ENCODE data around the gene SIPA1. TPM values are rescaled to one million over a fixed set of nuclear protein-coding genes. Genes with fewer than 3 reads are reported as not detected.

SIPA1 gene
- total RNA-seq, 2 donors from 2014 or later, result 39.9 to 46.8 TPM

DNA sequence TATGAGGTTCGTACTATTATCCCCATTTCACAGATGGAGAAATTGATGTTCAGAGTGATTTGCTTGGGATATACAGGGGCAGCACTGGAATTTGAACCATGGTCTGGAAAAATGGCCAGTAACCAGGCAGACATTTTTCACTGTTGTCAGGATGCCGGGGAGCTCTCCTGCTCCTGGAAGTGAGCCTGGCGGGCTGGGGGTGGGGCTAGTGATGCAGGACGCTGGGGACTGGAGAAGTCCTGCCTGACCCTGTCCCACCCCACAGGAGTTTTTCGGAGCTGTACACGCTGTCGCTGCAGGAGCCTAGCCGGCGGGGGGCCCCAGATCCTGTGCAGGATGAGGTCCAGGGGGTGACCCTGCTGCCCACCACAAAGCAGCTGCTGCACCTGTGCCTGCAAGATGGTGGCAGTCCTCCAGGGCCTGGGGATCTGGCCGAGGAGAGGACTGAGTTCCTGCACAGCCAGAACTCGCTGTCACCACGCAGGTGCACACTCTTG, 11.1 kb downstream of the SIPA1 start:
- Histone ChIP-seq H3K4me3 (ENCODE audit: low read length) (no peak overlapping the region), H3K9ac (ENCODE audit: extremely low read depth, low read length, poor library complexity, severe bottlenecking) (no peak overlapping the region), H3K4me1 (ENCODE audit: control insufficient read depth, insufficient read depth, low read length) (no peaks in the 10 kb centered on the region), H3K27me3 (ENCODE audit: control insufficient read depth, insufficient read depth, low read length, poor library complexity, severe bottlenecking) (no peaks in the 10 kb centered on the region), H3K9me3 (ENCODE audit: control insufficient read depth, low read length) (no peaks in the 10 kb centered on the region), H3K27ac (ENCODE audit: low read depth, low read length) (no peak overlapping the region), H3K36me3 (ENCODE audit: control insufficient read depth, insufficient read depth, low read length) (peaks cover 16% of the 10 kb centered on the region)
- Mint-ChIP-seq H3K4me3 (no peak overlapping the region), H3K36me3 (ENCODE audit: low read depth) (peaks cover 5% of the 10 kb centered on the region), H3K4me1 (peaks cover 15% of the 10 kb centered on the region), H3K27ac (no peak overlapping the region), H3K27me3 (ENCODE audit: insufficient read depth) (peaks cover 16% of the 10 kb centered on the region), H3K9me3 (no peaks in the 10 kb centered on the region)
- 93 to 97% methylated on average over 6 to 12 of the region's 12 CpGs for WGBS, 2 experiments (ENCODE audit: insufficient coverage in 1 of 2, insufficient read length in 1 of 2)
- peak; percentile 44 for DNase-seq
- no peak for TF ChIP-seq CTCF (conservative IDR thresholded peaks at IDR 0.05)

DNA sequence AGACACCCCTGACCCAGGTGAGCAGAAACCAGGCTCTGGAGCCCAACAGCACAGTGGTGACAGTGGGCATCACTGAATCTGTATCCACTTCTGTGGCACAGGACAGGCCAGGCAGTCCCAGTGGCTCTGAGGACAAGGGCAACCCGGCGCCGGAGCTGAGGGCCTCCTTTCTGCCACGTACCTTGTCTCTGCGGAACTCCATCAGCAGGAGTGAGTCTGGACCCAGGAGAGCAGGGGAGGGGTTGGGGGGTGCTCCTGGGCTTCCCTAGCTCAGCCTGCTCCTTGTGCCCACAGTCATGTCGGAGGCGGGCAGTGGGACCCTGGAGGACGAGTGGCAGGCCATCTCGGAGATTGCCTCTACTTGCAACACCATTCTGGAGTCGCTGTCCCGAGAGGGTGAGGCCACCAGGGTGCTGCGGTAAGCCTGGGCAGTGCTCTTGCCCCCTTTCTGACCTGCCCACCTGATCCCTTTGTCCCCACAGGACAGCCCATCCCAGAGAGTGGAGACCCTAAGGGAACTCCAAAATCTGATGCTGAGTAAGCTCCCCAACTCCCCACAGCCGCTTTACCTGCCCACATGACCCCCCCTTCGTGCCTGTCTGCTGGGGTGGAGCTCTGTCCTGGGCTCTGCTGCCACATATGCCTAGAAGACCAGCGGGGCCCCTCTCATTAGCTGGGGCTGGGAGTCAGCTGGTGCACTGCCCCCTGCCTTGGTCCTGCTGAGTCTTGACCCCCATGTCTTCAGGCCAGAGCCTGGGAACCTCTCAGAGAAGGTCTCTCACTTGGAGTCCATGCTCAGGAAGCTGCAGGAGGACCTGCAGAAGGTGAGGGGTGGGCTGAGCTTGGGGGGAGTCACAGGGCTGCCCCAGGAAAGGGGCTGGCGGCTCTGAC, 12.0 kb downstream of the SIPA1 start:
- Histone ChIP-seq H3K9me3 (ENCODE audit: control insufficient read depth, low read length) (no peaks in the 10 kb centered on the region), H3K27ac (ENCODE audit: low read depth, low read length) (no peak overlapping the region), H3K9ac (ENCODE audit: extremely low read depth, low read length, poor library complexity, severe bottlenecking) (no peak overlapping the region), H3K4me3 (ENCODE audit: low read length) (no peak overlapping the region), H3K4me1 (ENCODE audit: control insufficient read depth, insufficient read depth, low read length) (no peaks in the 10 kb centered on the region), H3K27me3 (ENCODE audit: control insufficient read depth, insufficient read depth, low read length, poor library complexity, severe bottlenecking) (no peaks in the 10 kb centered on the region), H3K36me3 (ENCODE audit: control insufficient read depth, insufficient read depth, low read length) (peaks cover 22% of the 10 kb centered on the region)
- Mint-ChIP-seq H3K27me3 (ENCODE audit: insufficient read depth) (peaks cover 13% of the 10 kb centered on the region), H3K27ac (no peak overlapping the region), H3K36me3 (ENCODE audit: low read depth) (peaks cover 8% of the 10 kb centered on the region), H3K4me1 (peaks cover 15% of the 10 kb centered on the region), H3K4me3 (no peak overlapping the region), H3K9me3 (no peaks in the 10 kb centered on the region)
- TF ChIP-seq CTCF (conservative IDR thresholded peaks at IDR 0.05), result no peak
- DNase-seq, result peak; percentile 44
- WGBS, 2 experiments (ENCODE audit: insufficient coverage in 1 of 2, insufficient read length in 1 of 2), result 92 to 95% methylated on average over 11 to 16 of the region's 16 CpGs

GRCh38 chr11:65650547-65651338, 12.8 kb downstream of the SIPA1 start:
- H3K36me3 ChIP-seq (ENCODE audit: control insufficient read depth, insufficient read depth, low read length), result peaks cover 31% of the 10 kb centered on the region
- H3K36me3 Mint-ChIP-seq (ENCODE audit: low read depth), result peaks cover 16% of the 10 kb centered on the region
- TF ChIP-seq CTCF (conservative IDR thresholded peaks at IDR 0.05), result no peak
- no peaks in the 10 kb centered on the region for H3K9me3 Mint-ChIP-seq
- H3K27ac Mint-ChIP-seq, result no peak overlapping the region
- DNase-seq, result peak; percentile 63
- no peak overlapping the region for H3K9ac ChIP-seq (ENCODE audit: extremely low read depth, low read length, poor library complexity, severe bottlenecking)
- H3K4me1 ChIP-seq (ENCODE audit: control insufficient read depth, insufficient read depth, low read length), result no peaks in the 10 kb centered on the region
- no peak overlapping the region for H3K4me3 Mint-ChIP-seq
- WGBS, 2 experiments (ENCODE audit: insufficient coverage in 1 of 2, insufficient read length in 1 of 2), result 90 to 92% methylated on average over 12 to 20 of the region's 20 CpGs
- H3K4me3 ChIP-seq (ENCODE audit: low read length), result no peak overlapping the region
- H3K27me3 Mint-ChIP-seq (ENCODE audit: insufficient read depth), result peaks cover 10% of the 10 kb centered on the region
- peaks cover 15% of the 10 kb centered on the region for H3K4me1 Mint-ChIP-seq
- no peaks in the 10 kb centered on the region for H3K27me3 ChIP-seq (ENCODE audit: control insufficient read depth, insufficient read depth, low read length, poor library complexity, severe bottlenecking)
- no peak overlapping the region for H3K27ac ChIP-seq (ENCODE audit: low read depth, low read length)
- H3K9me3 ChIP-seq (ENCODE audit: control insufficient read depth, low read length), result no peaks in the 10 kb centered on the region

Data from endodermal cell (in vitro differentiated cells).